GM23338 (cell line): Measurements from ENCODE around the gene OSGIN1. TPM values are rescaled to one million over a fixed set of nuclear protein-coding genes. Genes with fewer than 3 reads are reported as not detected.

Experiments used
- ATAC-seq: fragments of 200-7000 bp; cut with Tn5 transposase; 3 replicates; pipeline ENCODE4 v1.9.1; 2020
- DNase-seq: peaks from one replicate; pipeline ENCODE4 v3.0.0-alpha.2; 2015; ENCODE audit warnings: low spot score
- H2AFZ ChIP-seq: fragments of 200-600 bp; sonication (generic); 2 replicates; pipeline ENCODE4 v1.8.0; 2016; ENCODE audit warnings: antibody characterized with exemption, mild to moderate bottlenecking, moderate library complexity
- H3F3A ChIP-seq: fragments of 200-600 bp; sonication (generic); replicated peaks from 2 replicates; pipeline ENCODE4 v1.8.0; 2017; ENCODE audit warnings: antibody characterized with exemption, mixed run types, low read depth
- H3K27ac ChIP-seq: fragments of 200-600 bp; sonication (generic); 2 replicates; pipeline ENCODE4 v1.6.1; 2016; ENCODE audit warnings: low read depth
- H3K27me3 ChIP-seq: fragments of 200-600 bp; sonication (generic); 2 replicates; pipeline ENCODE4 v1.8.0; 2016; ENCODE audit warnings: mild to moderate bottlenecking, mixed run types, moderate library complexity; ENCODE audit not compliant: insufficient read depth
- H3K36me3 ChIP-seq: fragments of 200-600 bp; sonication (generic); 2 replicates; pipeline ENCODE4 v1.8.0; 2016; ENCODE audit warnings: mild to moderate bottlenecking; ENCODE audit not compliant: insufficient read depth
- H3K4me1 ChIP-seq: fragments of 200-600 bp; sonication (generic); 2 replicates; pipeline ENCODE4 v1.8.0; 2016; ENCODE audit warnings: mild to moderate bottlenecking, moderate library complexity; ENCODE audit not compliant: insufficient read depth
- H3K4me2 ChIP-seq: fragments of 200-600 bp; sonication (generic); 2 replicates; pipeline ENCODE4 v1.7.1; 2017; ENCODE audit warnings: mixed run types
- H3K4me3 ChIP-seq: fragments of 200-600 bp; sonication (generic); 2 replicates; pipeline ENCODE4 v1.6.1; 2016; ENCODE audit warnings: mixed run types
- H3K79me2 ChIP-seq: fragments of 200-600 bp; sonication (generic); replicated peaks from 2 replicates; pipeline ENCODE4 v1.8.0; 2017; ENCODE audit warnings: mild to moderate bottlenecking; ENCODE audit not compliant: insufficient read depth
- H3K9me2 ChIP-seq: fragments of 200-600 bp; sonication (generic); 2 replicates; pipeline ENCODE4 v1.8.0; 2017; ENCODE audit not compliant: insufficient read depth
- H4K20me1 ChIP-seq: fragments of 200-600 bp; sonication (generic); replicated peaks from 2 replicates; pipeline ENCODE4 v1.8.0; 2017; ENCODE audit warnings: mild to moderate bottlenecking; ENCODE audit not compliant: insufficient read depth
- H3K27ac Mint-ChIP-seq: 2 replicates; pipeline ENCODE4 v1.8.0; 2020; ENCODE audit warnings: inconsistent platforms, mild to moderate bottlenecking, moderate library complexity, mixed read lengths
- H3K27me3 Mint-ChIP-seq: 3 replicates; pipeline ENCODE4 v1.8.0; 2022; ENCODE audit warnings: low read depth, mild to moderate bottlenecking, moderate library complexity, mixed read lengths, inconsistent platforms; ENCODE audit not compliant: insufficient read depth, poor library complexity
- H3K36me3 Mint-ChIP-seq: 3 replicates; pipeline ENCODE4 v1.8.0; 2021; ENCODE audit warnings: low read depth, mild to moderate bottlenecking, inconsistent platforms, moderate library complexity, mixed read lengths
- H3K4me1 Mint-ChIP-seq: 3 replicates; pipeline ENCODE4 v1.8.0; 2020; ENCODE audit warnings: mild to moderate bottlenecking, inconsistent platforms, mixed read lengths
- H3K4me3 Mint-ChIP-seq: 3 replicates; pipeline ENCODE4 v1.8.0; 2021; ENCODE audit warnings: moderate library complexity, mild to moderate bottlenecking, inconsistent platforms, mixed read lengths
- H3K9me3 Mint-ChIP-seq: 3 replicates; pipeline ENCODE4 v1.8.0; 2020; ENCODE audit warnings: moderate library complexity, mild to moderate bottlenecking, inconsistent platforms, mixed read lengths
- CREB1 ChIP-seq: fragments of 250-450 bp; sonication (Bioruptor Pico); IDR thresholded peaks from 2 replicates; pipeline ENCODE4 v1.5.0; 2020; ENCODE audit warnings: low read depth, mild to moderate bottlenecking, moderate library complexity
- EZH2 ChIP-seq: fragments of 200-600 bp; sonication (generic); IDR thresholded peaks from one replicate; pipeline ENCODE4 v1.8.0; 2017; ENCODE audit warnings: antibody characterized with exemption, mild to moderate bottlenecking, low read depth; ENCODE audit not compliant: unreplicated experiment
- EZH2phosphoT487 ChIP-seq: fragments of 200-600 bp; sonication (generic); IDR thresholded peaks from one replicate; pipeline ENCODE4 v1.8.1; 2018; ENCODE audit warnings: antibody characterized with exemption; ENCODE audit not compliant: unreplicated experiment
- JUNB ChIP-seq: IDR thresholded peaks from one replicate; pipeline ENCODE4 v1.6.1; 2016; ENCODE audit warnings: antibody characterized with exemption; ENCODE audit not compliant: unreplicated experiment
- NANOG ChIP-seq: IDR thresholded peaks from 2 replicates; pipeline ENCODE4 v1.6.1; 2016; ENCODE audit warnings: antibody characterized with exemption, borderline replicate concordance
- POLR2AphosphoS5 ChIP-seq: IDR thresholded peaks from 2 replicates; pipeline ENCODE4 v1.6.1; 2016; ENCODE audit warnings: antibody characterized with exemption, low read depth
- STAT1 ChIP-seq: IDR thresholded peaks from one replicate; pipeline ENCODE4 v1.6.1; 2016; ENCODE audit warnings: antibody characterized with exemption; ENCODE audit not compliant: unreplicated experiment
- ZNF114 ChIP-seq: fragments of 250-450 bp; sonication (Bioruptor Pico); IDR thresholded peaks from 2 replicates; pipeline ENCODE4 v1.5.0; 2020; ENCODE audit warnings: mild to moderate bottlenecking, moderate library complexity
- ZNF331 ChIP-seq: fragments of 250-450 bp; sonication (Bioruptor Pico); IDR thresholded peaks from 2 replicates; pipeline ENCODE4 v1.5.0; 2020; ENCODE audit warnings: low read depth, mild to moderate bottlenecking, moderate library complexity
- polyA plus RNA-seq: library from polyadenylated mRNA; unstranded; fragments of >200 nt; fragmentation: Nextera tagmentation; extraction: Ambion mirVana; gene quantifications from 2 replicates; pipeline ENCODE4 v1.2.1, GENCODE V29; 2016
- total RNA-seq: library from RNA; depleted of rRNA; stranded (reverse); fragments of >200 nt; shearing (Covaris generic); gene quantifications from 2 replicates; pipeline ENCODE4 v1.2.3, GENCODE V29; 2014
- TF ChIP-seq, protein P1 (sequence below): fragments of 250-450 bp; sonication (Bioruptor Pico); IDR thresholded peaks from 2 replicates; pipeline ENCODE4 v1.5.0; 2020; ENCODE audit warnings: mild to moderate bottlenecking, moderate library complexity
- TF ChIP-seq, protein P2 (sequence below): IDR thresholded peaks from 2 replicates; pipeline ENCODE4 v1.6.1; 2016; ENCODE audit warnings: antibody characterized with exemption
- TF ChIP-seq, protein P3 (sequence below): IDR thresholded peaks from one replicate; pipeline ENCODE4 v1.6.1; 2018; ENCODE audit warnings: antibody characterized with exemption; ENCODE audit not compliant: unreplicated experiment
- TF ChIP-seq, protein P4 (sequence below), 2 experiments: fragments of 200-600 bp in 1 of 2; sonication (generic) in 1 of 2; conservative IDR thresholded peaks; 2 replicates each; pipeline versions ENCODE4 v1.5.1 to v1.6.1; 2016 to 2017; ENCODE audit warnings: antibody characterized with exemption in 2 of 2, low read depth in 2 of 2, mild to moderate bottlenecking in 2 of 2, moderate library complexity in 1 of 2

Gene OSGIN1
- total and polyA plus RNA-seq, 2 experiments from 2014 or later, result 0.32 to 1.6 TPM

DNA sequence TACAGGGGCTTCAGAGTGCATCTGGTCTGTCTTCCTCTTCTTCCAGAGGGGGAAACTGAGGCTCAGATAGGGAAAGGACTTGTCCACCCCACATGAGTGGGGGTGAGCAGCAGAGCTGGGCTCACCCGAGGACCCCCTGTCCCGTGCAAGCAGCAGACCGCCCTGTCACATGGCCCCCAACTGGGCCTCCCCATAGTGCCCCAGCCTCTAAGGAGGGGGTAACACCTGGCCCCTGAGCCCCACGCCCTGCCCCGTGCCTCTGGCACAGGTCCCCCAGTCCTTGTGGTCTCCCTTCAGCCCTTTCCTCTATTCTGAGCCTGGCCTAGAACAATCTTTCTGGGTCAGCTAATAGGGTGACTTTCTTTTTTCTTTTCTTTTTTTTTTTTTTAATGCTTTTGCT is 8.6 kb downstream of the OSGIN1 start:
- Histone ChIP-seq H3K27ac (no peak overlapping the region), H2AFZ (no peak overlapping the region), H3K79me2 (no peaks in the 10 kb centered on the region), H3K9me2 (no peaks in the 10 kb centered on the region), H3F3A (no peaks in the 10 kb centered on the region), H3K4me2 (no peak overlapping the region), H3K36me3 (no peaks in the 10 kb centered on the region), H3K4me3 (no peak overlapping the region), H3K27me3 (no peaks in the 10 kb centered on the region), H3K4me1 (no peaks in the 10 kb centered on the region), H4K20me1 (no peaks in the 10 kb centered on the region)
- TF ChIP-seq CREB1 (CRISPR knock-in tag), result no peak
- TF ChIP-seq, protein P1, sequence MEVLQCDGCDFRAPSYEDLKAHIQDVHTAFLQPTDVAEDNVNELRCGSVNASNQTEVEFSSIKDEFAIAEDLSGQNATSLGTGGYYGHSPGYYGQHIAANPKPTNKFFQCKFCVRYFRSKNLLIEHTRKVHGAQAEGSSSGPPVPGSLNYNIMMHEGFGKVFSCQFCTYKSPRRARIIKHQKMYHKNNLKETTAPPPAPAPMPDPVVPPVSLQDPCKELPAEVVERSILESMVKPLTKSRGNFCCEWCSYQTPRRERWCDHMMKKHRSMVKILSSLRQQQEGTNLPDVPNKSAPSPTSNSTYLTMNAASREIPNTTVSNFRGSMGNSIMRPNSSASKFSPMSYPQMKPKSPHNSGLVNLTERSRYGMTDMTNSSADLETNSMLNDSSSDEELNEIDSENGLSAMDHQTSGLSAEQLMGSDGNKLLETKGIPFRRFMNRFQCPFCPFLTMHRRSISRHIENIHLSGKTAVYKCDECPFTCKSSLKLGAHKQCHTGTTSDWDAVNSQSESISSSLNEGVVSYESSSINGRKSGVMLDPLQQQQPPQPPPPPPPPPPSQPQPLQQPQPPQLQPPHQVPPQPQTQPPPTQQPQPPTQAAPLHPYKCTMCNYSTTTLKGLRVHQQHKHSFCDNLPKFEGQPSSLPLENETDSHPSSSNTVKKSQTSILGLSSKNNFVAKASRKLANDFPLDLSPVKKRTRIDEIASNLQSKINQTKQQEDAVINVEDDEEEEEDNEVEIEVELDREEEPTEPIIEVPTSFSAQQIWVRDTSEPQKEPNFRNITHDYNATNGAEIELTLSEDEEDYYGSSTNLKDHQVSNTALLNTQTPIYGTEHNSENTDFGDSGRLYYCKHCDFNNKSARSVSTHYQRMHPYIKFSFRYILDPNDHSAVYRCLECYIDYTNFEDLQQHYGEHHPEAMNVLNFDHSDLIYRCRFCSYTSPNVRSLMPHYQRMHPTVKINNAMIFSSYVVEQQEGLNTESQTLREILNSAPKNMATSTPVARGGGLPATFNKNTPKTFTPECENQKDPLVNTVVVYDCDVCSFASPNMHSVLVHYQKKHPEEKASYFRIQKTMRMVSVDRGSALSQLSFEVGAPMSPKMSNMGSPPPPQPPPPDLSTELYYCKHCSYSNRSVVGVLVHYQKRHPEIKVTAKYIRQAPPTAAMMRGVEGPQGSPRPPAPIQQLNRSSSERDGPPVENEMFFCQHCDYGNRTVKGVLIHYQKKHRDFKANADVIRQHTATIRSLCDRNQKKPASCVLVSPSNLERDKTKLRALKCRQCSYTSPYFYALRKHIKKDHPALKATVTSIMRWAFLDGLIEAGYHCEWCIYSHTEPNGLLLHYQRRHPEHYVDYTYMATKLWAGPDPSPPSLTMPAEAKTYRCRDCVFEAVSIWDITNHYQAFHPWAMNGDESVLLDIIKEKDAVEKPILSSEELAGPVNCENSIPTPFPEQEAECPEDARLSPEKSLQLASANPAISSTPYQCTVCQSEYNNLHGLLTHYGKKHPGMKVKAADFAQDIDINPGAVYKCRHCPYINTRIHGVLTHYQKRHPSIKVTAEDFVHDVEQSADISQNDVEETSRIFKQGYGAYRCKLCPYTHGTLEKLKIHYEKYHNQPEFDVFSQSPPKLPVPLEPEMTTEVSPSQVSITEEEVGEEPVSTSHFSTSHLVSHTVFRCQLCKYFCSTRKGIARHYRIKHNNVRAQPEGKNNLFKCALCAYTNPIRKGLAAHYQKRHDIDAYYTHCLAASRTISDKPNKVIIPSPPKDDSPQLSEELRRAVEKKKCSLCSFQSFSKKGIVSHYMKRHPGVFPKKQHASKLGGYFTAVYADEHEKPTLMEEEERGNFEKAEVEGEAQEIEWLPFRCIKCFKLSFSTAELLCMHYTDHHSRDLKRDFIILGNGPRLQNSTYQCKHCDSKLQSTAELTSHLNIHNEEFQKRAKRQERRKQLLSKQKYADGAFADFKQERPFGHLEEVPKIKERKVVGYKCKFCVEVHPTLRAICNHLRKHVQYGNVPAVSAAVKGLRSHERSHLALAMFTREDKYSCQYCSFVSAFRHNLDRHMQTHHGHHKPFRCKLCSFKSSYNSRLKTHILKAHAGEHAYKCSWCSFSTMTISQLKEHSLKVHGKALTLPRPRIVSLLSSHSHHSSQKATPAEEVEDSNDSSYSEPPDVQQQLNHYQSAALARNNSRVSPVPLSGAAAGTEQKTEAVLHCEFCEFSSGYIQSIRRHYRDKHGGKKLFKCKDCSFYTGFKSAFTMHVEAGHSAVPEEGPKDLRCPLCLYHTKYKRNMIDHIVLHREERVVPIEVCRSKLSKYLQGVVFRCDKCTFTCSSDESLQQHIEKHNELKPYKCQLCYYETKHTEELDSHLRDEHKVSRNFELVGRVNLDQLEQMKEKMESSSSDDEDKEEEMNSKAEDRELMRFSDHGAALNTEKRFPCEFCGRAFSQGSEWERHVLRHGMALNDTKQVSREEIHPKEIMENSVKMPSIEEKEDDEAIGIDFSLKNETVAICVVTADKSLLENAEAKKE (CRISPR knock-in tag), result no peak
- TF ChIP-seq, protein P2, sequence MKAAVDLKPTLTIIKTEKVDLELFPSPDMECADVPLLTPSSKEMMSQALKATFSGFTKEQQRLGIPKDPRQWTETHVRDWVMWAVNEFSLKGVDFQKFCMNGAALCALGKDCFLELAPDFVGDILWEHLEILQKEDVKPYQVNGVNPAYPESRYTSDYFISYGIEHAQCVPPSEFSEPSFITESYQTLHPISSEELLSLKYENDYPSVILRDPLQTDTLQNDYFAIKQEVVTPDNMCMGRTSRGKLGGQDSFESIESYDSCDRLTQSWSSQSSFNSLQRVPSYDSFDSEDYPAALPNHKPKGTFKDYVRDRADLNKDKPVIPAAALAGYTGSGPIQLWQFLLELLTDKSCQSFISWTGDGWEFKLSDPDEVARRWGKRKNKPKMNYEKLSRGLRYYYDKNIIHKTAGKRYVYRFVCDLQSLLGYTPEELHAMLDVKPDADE, result no peak
- TF ChIP-seq EZH2phosphoT487, result no peak
- TF ChIP-seq, protein P3, sequence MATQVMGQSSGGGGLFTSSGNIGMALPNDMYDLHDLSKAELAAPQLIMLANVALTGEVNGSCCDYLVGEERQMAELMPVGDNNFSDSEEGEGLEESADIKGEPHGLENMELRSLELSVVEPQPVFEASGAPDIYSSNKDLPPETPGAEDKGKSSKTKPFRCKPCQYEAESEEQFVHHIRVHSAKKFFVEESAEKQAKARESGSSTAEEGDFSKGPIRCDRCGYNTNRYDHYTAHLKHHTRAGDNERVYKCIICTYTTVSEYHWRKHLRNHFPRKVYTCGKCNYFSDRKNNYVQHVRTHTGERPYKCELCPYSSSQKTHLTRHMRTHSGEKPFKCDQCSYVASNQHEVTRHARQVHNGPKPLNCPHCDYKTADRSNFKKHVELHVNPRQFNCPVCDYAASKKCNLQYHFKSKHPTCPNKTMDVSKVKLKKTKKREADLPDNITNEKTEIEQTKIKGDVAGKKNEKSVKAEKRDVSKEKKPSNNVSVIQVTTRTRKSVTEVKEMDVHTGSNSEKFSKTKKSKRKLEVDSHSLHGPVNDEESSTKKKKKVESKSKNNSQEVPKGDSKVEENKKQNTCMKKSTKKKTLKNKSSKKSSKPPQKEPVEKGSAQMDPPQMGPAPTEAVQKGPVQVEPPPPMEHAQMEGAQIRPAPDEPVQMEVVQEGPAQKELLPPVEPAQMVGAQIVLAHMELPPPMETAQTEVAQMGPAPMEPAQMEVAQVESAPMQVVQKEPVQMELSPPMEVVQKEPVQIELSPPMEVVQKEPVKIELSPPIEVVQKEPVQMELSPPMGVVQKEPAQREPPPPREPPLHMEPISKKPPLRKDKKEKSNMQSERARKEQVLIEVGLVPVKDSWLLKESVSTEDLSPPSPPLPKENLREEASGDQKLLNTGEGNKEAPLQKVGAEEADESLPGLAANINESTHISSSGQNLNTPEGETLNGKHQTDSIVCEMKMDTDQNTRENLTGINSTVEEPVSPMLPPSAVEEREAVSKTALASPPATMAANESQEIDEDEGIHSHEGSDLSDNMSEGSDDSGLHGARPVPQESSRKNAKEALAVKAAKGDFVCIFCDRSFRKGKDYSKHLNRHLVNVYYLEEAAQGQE, result no peak
- TF ChIP-seq JUNB, result no peak
- no peak for TF ChIP-seq EZH2
- TF ChIP-seq ZNF114 (CRISPR knock-in tag), result no peak
- TF ChIP-seq, protein P4, sequence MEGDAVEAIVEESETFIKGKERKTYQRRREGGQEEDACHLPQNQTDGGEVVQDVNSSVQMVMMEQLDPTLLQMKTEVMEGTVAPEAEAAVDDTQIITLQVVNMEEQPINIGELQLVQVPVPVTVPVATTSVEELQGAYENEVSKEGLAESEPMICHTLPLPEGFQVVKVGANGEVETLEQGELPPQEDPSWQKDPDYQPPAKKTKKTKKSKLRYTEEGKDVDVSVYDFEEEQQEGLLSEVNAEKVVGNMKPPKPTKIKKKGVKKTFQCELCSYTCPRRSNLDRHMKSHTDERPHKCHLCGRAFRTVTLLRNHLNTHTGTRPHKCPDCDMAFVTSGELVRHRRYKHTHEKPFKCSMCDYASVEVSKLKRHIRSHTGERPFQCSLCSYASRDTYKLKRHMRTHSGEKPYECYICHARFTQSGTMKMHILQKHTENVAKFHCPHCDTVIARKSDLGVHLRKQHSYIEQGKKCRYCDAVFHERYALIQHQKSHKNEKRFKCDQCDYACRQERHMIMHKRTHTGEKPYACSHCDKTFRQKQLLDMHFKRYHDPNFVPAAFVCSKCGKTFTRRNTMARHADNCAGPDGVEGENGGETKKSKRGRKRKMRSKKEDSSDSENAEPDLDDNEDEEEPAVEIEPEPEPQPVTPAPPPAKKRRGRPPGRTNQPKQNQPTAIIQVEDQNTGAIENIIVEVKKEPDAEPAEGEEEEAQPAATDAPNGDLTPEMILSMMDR (conservative IDR thresholded peaks at IDR 0.05; ENCODE audit: low read depth in 2 of 2), result no peak
- no peak for TF ChIP-seq NANOG
- no peak for TF ChIP-seq POLR2AphosphoS5
- no peak for TF ChIP-seq ZNF331
- TF ChIP-seq STAT1, result no peak
- H3K27ac Mint-ChIP-seq, result no peak overlapping the region
- H3K4me1 Mint-ChIP-seq, result peaks cover 1% of the 10 kb centered on the region; the same call in 2 of the 3 replicates
- no peak overlapping the region for H3K4me3 Mint-ChIP-seq
- no peaks in the 10 kb centered on the region for H3K36me3 Mint-ChIP-seq
- H3K27me3 Mint-ChIP-seq, result peaks cover 4% of the 10 kb centered on the region
- ATAC-seq, result no peak
- DNase-seq, result no peak
- H3K9me3 Mint-ChIP-seq, result peaks cover 2% of the 10 kb centered on the region; the same call in 2 of the 3 replicates
